Stimulated activated CD4-positive, alpha-beta T cell treated with anti-CD3 and anti-CD28 coated beads, TNF-alpha, amount 100 ng/mL, for 24 hours (primary cell): ENCODE data around the gene EPHB3.

Source experiments
- DNase-seq, 3 experiments: peaks; one replicate each; pipeline ENCODE4 v3.0.0-alpha.2; 2020; ENCODE audit warnings: low read depth in 3 of 3

Gene EPHB3

GRCh38 chr3:184543843-184544512 lies 17.6 kb upstream of the EPHB3 start:
- peak; percentile 62 to 69 (median 67) for DNase-seq

DNA sequence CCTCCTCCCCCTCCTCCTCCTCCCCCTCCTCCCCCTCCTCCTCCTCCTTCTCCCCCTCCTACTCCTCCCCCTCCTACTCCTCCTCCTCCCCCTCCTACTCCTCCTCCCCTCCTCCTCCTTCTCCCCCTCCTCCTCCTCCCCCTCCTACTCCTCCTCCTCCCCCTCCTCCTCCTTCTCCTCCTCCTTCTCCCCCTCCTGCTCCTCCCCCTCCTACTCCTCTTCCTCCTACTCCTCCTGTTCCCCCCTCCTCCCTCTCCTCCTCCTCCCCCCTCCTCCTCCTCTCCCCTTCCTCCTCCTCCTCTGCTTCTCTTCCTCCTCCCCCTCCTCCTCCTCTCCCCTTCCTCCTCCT lies 17.1 kb upstream of the EPHB3 start:
- DNase-seq, result no peak

DNA sequence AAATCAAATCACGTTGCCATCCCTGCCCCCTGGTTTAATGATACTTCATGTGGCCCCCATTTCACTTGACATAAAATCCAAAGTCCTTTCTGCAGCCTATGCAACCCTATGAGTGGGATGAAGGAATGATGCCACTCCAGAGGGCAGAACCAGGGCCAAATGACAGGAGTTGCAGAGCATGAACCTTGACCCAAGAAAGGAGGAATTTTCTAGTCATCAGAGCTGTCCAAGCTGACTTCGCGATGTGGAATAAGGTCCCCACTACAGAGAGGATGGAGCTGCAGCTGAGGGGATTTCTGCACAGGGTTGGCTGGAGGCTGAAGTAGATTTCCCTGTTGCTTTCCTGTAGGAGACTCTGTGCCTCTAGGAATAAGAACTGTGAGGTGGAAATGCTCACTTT lies 15.8 kb upstream of the EPHB3 start:
- DNase-seq, result no peak

DNA sequence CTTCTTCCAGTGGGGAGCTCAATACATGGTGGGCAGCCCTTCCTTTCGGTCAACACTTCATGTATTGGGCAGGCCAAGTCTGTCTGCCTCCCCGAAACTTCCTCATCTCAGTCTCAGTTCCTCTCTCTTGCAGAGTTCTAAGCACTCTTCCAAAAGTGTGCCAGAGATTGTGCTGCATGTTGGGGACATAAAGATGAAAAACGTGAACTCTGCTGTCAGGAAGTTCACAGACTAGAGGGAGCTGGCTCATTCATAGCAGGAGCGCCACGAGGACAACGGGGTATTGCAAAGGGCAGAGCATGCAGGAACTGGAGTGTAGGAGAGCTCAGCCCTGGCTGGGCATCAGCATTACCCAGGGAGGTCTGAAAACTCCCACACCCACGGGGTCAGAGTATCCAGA lies 15.3 kb upstream of the EPHB3 start:
- no peak for DNase-seq

GRCh38 chr3:184549796-184550577 lies 11.6 kb upstream of the EPHB3 start:
- DNase-seq, result no peak

DNA sequence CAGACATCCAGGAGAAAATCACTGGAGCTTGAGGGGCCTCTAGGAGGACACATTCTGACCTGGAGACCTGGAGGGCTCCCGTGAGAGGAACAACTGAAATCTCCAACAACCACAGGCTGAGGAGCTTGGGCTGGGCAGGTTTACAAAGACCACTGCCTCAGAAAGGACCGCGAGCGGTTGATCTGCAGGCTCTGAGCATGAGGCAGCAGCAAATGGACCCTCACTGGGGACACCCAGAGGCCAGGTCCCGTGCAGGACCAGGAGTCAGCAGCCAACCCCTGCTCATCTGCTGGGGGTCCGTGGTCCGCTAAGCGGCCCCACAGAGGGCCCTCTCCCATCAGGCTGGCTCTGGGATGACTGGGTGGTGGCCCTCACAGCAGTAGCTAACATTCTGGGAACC lies 10.5 kb upstream of the EPHB3 start:
- DNase-seq, result no peak

- no peak for DNase-seq
Observed at GRCh38 chr3:184551614-184552256, 9.8 kb upstream of the EPHB3 start.

GRCh38 chr3:184552296-184552695 lies 9.3 kb upstream of the EPHB3 start:
- no peak for DNase-seq

- no peak for DNase-seq
Observed at GRCh38 chr3:184552863-184553262, 8.7 kb upstream of the EPHB3 start.

GRCh38 chr3:184553385-184553784 lies 8.2 kb upstream of the EPHB3 start:
- no peak for DNase-seq

DNA sequence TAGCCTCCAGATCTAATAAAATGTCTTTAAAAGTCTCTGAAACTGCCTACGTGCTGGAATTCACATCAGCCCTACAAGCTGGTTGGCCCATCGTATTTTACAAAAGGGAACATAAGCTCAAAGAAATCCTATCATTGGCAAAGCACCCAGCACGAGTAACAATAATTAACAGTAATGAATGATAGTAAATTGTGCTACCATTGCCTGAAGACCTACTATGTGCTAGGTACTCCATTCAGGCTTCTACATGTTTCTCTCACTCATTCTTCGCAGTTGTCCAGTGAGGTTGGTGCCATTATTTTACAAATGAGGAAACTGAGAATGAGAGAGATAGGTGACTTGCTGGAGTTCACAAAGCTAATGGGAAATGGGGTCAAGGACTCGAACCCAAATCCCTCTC lies 7.1 kb upstream of the EPHB3 start:
- DNase-seq, result no peak

- DNase-seq, result no peak
Observed at GRCh38 chr3:184556582-184557347, 4.8 kb upstream of the EPHB3 start.

- DNase-seq, result no peak
Observed at GRCh38 chr3:184557348-184557950, 4.1 kb upstream of the EPHB3 start.

DNA sequence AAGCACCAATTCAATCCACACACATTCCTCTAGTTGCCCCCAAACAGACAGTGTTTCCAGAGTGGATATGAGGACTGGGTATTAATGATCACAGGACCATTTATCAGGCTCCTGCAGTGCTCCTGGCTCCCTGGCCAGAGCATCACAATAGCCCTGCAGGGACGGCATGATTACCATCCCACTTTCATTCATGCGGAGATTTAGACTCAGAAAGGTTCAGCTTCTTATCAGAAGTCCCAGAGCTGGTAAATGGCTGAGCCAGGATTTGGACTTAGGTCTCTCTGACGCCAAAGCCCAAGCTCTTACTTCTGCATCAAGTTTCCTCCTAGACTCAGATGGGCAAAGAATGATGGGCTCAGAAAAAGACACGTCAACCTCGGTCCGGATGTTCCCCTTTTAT lies 2.9 kb upstream of the EPHB3 start:
- DNase-seq, result no peak

DNA sequence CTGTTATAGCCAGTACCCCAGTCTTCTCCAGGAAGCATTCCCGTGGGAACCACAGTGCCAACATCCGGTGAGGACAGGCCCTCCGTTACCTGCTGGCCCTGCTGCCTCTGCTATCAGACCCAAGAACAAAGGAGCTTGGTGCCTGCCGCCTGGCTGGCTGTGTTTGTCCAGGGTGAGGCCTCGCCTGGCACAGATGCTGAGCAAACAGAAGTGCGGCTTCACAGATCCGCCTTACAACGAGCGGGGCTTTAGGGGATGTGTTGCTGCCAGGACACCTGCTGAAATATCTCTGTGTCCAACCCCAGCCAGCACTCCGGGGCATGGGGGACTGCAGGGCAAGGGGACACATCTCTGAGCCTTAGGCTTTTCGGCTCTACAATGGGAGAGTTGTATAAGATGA lies 2.2 kb upstream of the EPHB3 start:
- DNase-seq, result no peak

DNA sequence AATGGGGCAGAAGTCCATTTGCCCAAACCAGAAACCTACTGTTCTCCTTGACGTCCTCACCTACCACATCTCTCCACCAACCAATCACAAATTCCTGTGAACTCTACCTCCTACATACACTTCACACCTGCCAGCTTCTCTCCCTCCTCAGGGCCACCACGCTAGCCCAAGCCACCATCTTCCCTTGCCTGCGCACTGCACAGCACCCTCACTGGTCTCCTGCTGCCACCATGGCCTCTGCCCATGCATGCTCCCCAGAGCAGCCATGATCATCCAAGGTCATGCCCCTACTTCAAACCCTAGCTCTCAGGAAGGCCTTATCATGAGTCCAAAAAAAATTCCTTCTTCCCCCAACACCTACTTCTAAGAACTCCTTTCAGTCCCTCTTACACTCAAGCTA lies 1.1 kb upstream of the EPHB3 start:
- no peak for DNase-seq

- DNase-seq, result no peak
Observed at GRCh38 chr3:184561913-184562877, 610 bp downstream of the EPHB3 start.

DNA sequence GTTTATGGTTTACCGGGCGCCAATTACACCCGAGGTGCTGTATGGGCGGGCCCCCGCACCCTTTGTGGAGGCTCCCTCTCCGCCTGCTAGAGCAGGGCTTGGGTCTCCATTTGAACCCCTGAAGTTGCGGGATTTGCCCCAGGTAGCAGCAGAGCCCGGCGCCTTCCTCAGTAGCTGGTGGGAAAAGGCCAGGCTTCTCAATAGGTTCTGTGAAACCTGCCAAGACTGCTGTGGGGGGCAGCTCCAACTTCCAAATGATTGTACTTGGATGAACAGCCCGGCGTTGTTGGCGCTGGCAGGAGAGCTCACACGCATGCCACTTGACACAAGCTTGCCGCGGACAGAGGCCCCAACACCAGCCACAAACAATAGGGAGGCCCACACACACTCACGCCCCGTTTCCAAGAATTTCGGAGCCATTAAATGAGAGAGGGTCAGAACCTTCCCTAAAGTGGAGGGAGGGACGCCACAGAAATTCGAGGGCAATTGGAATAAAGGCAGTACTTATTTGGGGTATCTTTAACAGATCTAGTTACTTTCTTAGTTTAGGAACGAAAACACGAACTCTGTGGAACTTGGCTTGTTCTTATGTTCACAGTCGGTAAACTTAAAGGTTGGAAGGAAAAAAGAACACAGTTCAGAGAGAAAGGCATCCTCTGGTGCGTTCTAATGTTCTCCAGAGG lies 1.4 kb downstream of the EPHB3 start:
- DNase-seq, result no peak

GRCh38 chr3:184563561-184563925 lies 2.0 kb downstream of the EPHB3 start:
- DNase-seq, result no peak
